Suprapubic skin (tissue), 4 donors: ENCODE data around the gene SHE. TPM values are rescaled to one million over a fixed set of nuclear protein-coding genes. Genes with fewer than 3 reads are reported as not detected.

Experiments
- DNase-seq, 2 donors: peaks; one replicate each; pipeline ENCODE4 v3.0.0-alpha.2; 2019; ENCODE audit warnings: low spot score in 2 of 2
- H3K27ac ChIP-seq: fragments of 200-600 bp; sonication (generic); one replicate; pipeline ENCODE4 v1.5.1; 2019
- H3K27me3 ChIP-seq: fragments of 200-600 bp; sonication (generic); one replicate; pipeline ENCODE4 v1.5.1; 2019
- H3K36me3 ChIP-seq: fragments of 200-600 bp; sonication (generic); one replicate; pipeline ENCODE4 v1.5.1; 2019
- H3K4me1 ChIP-seq: fragments of 200-600 bp; sonication (generic); one replicate; pipeline ENCODE4 v1.5.1; 2019
- H3K4me3 ChIP-seq: fragments of 200-600 bp; sonication (generic); one replicate; pipeline ENCODE4 v1.5.1; 2019; ENCODE audit warnings: mild to moderate bottlenecking
- H3K9me3 ChIP-seq: fragments of 200-600 bp; sonication (generic); one replicate; pipeline ENCODE4 v1.5.1; 2019
- EP300 ChIP-seq: sonication (generic); formaldehyde crosslinking; IDR thresholded peaks from one replicate; pipeline ENCODE4 v1.6.1; 2017; ENCODE audit warnings: antibody characterized with exemption
- POLR2A ChIP-seq, 2 donors: fragments of 450-650 bp; IDR thresholded peaks; one replicate each; pipeline ENCODE4 v1.6.1; 2017; ENCODE audit warnings: antibody characterized with exemption in 2 of 2, mild to moderate bottlenecking in 2 of 2, moderate library complexity in 2 of 2
- POLR2AphosphoS5 ChIP-seq, 3 donors: sonication (generic); formaldehyde crosslinking; IDR thresholded peaks; one replicate each; pipeline ENCODE4 v1.6.1; 2017; ENCODE audit warnings: antibody characterized with exemption in 3 of 3
- WGBS: methylation state at CpG from one replicate; pipeline ENCODE4 v1.1.5; 2018; 5-methylcytosine and 5-hydroxymethylcytosine counted together
- total RNA-seq, 4 donors: library from RNA; depleted of rRNA; stranded (reverse); fragments of >200 nt; gene quantifications; one replicate each; pipeline ENCODE4 v1.1.0, GENCODE V29; 2016
- TF ChIP-seq, protein P1 (sequence below), 2 donors: fragments of 200-600 bp in 1 of 2; fragments of 450-650 bp in 1 of 2; sonication (generic) in 1 of 2; IDR thresholded peaks; one replicate each; pipeline ENCODE4 v1.5.1; 2016 to 2019; ENCODE audit warnings: antibody characterized with exemption in 2 of 2, mild to moderate bottlenecking in 1 of 2, moderate library complexity in 1 of 2

SHE gene
- total RNA-seq, 4 donors from 2014 or later: 2.0 to 7.3 (median 4.8) TPM

DNA sequence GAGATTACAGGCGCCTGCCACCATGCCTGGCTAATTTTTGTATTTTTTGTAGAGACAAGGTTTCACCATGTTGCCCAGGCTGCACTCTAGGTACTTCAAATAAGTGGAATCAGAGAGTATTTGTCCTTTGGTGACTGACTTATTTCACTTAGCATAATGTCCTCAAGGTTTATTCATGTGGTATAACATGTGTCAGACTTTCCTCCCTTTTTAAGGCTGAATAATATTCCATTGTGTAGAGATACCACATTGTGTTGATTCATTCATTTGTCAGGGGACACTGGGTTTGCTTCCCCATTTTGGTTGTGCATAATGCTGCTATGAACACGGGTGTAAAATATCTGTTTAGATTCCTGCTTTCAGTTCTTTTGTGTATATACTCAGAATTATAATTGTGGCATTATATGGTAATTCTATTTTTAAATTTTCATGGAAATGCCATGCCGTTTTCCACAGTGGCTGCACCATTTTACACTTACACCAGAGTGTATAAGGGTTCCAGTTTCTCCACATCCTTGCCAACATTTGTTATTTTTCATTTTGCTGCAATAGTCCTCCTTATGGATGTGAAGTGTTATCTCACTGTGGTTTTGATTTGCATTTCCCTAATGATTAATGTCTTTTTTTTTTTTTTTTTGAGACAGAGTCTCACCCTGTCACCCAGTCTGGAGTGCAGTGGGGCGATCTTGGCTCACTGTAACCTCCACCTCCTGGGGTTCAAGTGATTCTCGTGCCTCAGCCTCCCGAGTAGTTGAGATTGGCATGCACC is 62.0 kb downstream of the SHE start:
- Histone ChIP-seq H3K36me3 (peaks cover 22% of the 10 kb centered on the region), H3K4me1 (peaks cover 14% of the 10 kb centered on the region), H3K27me3 (no peaks in the 10 kb centered on the region), H3K9me3 (no peaks in the 10 kb centered on the region), H3K27ac (no peak overlapping the region), H3K4me3 (no peak overlapping the region)
- DNase-seq: no peak
- no peak for TF ChIP-seq EP300
- TF ChIP-seq, protein P1, sequence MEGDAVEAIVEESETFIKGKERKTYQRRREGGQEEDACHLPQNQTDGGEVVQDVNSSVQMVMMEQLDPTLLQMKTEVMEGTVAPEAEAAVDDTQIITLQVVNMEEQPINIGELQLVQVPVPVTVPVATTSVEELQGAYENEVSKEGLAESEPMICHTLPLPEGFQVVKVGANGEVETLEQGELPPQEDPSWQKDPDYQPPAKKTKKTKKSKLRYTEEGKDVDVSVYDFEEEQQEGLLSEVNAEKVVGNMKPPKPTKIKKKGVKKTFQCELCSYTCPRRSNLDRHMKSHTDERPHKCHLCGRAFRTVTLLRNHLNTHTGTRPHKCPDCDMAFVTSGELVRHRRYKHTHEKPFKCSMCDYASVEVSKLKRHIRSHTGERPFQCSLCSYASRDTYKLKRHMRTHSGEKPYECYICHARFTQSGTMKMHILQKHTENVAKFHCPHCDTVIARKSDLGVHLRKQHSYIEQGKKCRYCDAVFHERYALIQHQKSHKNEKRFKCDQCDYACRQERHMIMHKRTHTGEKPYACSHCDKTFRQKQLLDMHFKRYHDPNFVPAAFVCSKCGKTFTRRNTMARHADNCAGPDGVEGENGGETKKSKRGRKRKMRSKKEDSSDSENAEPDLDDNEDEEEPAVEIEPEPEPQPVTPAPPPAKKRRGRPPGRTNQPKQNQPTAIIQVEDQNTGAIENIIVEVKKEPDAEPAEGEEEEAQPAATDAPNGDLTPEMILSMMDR (IDR thresholded peaks at IDR 0.05): no peak
- 84% methylated on average over 6 of the region's 6 CpGs for WGBS

DNA sequence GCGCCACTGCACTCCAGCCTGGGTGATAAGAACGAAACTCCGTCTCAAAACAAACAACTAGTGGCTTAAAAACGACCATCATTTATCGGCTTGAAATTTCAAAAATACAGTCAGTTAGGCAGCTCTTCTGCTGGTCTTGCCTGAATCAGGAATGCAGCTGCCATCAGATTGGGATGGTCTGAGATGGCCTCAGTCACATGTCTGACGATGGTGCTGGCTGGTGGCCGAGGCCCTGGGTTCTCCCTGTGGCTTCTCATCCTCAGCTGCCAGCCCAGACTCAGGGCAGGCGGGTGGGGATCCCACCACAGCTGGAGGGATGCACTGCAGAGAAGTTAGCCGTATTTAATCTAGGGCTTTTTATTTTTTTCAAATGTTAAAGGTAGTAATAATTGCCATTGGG is 65.8 kb downstream of the SHE start:
- Histone ChIP-seq H3K4me3 (no peak overlapping the region), H3K27ac (no peak overlapping the region), H3K27me3 (no peaks in the 10 kb centered on the region), H3K4me1 (peaks cover 49% of the 10 kb centered on the region), H3K36me3 (peaks cover 6% of the 10 kb centered on the region), H3K9me3 (no peaks in the 10 kb centered on the region)
- TF ChIP-seq POLR2A (IDR thresholded peaks at IDR 0.05): no peak
- TF ChIP-seq, protein P1 (IDR thresholded peaks at IDR 0.05): no peak
- TF ChIP-seq POLR2AphosphoS5 (IDR thresholded peaks at IDR 0.05): no peak
- no peak for TF ChIP-seq EP300
- DNase-seq: no peak
- 59% methylated on average over 9 of the region's 9 CpGs for WGBS

DNA sequence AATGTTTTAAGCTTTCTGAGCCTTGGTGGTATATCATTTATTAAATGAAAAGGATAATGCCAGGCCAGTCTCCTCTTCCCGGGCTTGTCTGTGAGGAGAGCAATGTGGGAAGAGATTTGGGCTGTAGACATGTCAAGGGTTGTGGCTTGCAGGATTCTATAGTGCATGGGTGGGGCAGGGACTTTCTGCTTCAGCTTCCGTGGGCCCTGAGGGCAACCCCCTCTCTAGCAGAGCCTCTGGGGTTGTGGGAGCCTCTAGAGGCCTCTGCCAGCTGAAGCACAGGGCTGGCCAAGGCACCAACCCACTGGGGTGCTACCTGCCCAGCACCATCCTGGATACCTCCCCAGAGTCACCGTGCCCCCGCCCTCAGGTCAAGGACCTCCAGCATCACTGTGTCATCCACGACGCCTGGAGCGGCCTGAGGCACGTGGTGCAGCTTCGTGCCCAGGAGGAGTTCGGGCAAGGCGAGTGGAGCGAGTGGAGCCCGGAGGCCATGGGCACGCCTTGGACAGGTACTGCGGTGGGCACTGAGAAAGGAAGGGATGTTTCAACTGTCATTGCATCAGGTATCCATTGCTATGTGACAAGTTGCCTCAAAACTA is 66.5 kb downstream of the SHE start:
- no peak overlapping the region for H3K4me3 ChIP-seq
- H3K9me3 ChIP-seq: no peaks in the 10 kb centered on the region
- H3K4me1 ChIP-seq: peaks cover 55% of the 10 kb centered on the region
- no peak for DNase-seq
- 50% methylated on average over 2 of the region's 15 CpGs for WGBS
- H3K27ac ChIP-seq: no peak overlapping the region
- no peaks in the 10 kb centered on the region for H3K27me3 ChIP-seq
- no peak for TF ChIP-seq EP300
- TF ChIP-seq, protein P1 (IDR thresholded peaks at IDR 0.05): no peak
- peaks cover 6% of the 10 kb centered on the region for H3K36me3 ChIP-seq

DNA sequence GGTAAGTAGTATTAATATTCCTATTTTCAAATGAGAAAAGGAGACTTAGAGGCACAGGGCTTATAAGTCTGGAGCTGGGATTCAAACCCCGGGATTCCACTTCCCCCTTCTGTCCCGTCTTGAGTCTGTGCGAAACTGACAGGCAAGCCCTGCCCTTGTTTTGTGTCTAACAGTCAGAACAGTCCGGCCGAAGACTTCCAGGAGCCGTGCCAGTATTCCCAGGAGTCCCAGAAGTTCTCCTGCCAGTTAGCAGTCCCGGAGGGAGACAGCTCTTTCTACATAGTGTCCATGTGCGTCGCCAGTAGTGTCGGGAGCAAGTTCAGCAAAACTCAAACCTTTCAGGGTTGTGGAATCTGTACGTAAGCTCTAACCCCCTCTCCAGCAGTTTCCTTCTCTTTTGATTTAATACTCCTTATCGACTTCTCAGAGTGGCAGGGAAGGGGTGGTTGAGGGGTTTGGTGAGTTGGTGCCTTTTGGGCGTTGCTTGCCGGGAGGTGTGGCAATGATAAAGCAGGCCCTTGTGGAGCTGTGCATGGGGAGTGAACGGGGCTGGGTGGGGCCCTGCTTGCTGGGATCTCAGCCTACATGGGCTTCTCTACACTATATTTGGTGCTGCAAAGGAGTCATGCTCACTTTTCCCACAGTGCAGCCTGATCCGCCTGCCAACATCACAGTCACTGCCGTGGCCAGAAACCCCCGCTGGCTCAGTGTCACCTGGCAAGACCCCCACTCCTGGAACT is 67.7 kb downstream of the SHE start:
- peaks cover 67% of the 10 kb centered on the region for H3K4me1 ChIP-seq
- peak in 2 of 3 donors; percentile 37 for TF ChIP-seq POLR2AphosphoS5 (IDR thresholded peaks at IDR 0.05)
- TF ChIP-seq EP300: no peak
- DNase-seq: peak; percentile 90 to 93
- no peaks in the 10 kb centered on the region for H3K27me3 ChIP-seq
- WGBS: 28% methylated on average over 18 of the region's 18 CpGs
- H3K4me3 ChIP-seq: no peak overlapping the region
- H3K27ac ChIP-seq: peak overlapping the region; percentile 84
- H3K9me3 ChIP-seq: no peaks in the 10 kb centered on the region
- peaks cover 3% of the 10 kb centered on the region for H3K36me3 ChIP-seq

DNA sequence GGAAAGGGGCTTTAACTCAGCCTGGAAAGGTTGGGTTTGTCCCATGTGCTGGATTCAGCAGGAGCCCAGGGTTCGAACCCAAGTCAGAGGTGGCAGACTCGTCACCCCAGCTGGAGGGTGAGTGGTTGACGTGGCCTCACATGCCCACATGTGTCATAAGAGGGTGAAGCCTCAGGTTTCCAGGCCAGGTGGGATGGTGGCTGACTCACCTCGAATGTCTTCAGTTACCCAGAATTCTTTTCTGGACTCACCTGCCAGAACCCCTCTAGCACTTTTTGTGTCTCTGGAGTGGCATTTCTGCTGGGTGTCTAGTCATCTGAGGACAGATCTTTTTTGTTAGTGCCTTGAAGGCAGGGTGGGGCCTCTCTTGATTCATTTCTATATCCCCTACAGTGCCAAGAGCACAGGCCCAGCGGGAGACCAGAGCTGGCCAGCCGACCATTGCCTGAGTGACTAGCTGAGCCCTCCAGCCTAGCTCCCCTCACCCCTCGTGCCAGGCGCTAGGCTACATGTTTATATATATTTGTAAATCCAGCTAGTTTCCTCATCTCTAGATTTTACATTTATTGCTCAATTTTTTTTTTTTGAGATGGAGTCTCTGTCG is 68.9 kb downstream of the SHE start:
- DNase-seq: peak in 1 of 2 donors; percentile 78
- Histone ChIP-seq H3K27ac (peak overlapping the region; percentile 84), H3K36me3 (peaks cover 3% of the 10 kb centered on the region), H3K4me3 (no peak overlapping the region), H3K9me3 (no peaks in the 10 kb centered on the region), H3K27me3 (no peaks in the 10 kb centered on the region), H3K4me1 (peaks cover 80% of the 10 kb centered on the region)
- 46% methylated on average over 9 of the region's 9 CpGs for WGBS
- peak in 1 of 3 donors; percentile 18 for TF ChIP-seq POLR2AphosphoS5 (IDR thresholded peaks at IDR 0.05)
- no peak for TF ChIP-seq EP300
